NCI-H1048 (cell line): ENCODE measurements around the gene GLG1.
"Not testable (repeated sequence)": the region's sequence is repeated elsewhere in the genome, so short reads cannot be mapped to it uniquely, and the experiment has no call there.

Experiments used
- DNase-seq: peaks from one replicate; lab custom pipeline; 2025; lab: John Stamatoyannopoulos, UW

GLG1 gene

DNA sequence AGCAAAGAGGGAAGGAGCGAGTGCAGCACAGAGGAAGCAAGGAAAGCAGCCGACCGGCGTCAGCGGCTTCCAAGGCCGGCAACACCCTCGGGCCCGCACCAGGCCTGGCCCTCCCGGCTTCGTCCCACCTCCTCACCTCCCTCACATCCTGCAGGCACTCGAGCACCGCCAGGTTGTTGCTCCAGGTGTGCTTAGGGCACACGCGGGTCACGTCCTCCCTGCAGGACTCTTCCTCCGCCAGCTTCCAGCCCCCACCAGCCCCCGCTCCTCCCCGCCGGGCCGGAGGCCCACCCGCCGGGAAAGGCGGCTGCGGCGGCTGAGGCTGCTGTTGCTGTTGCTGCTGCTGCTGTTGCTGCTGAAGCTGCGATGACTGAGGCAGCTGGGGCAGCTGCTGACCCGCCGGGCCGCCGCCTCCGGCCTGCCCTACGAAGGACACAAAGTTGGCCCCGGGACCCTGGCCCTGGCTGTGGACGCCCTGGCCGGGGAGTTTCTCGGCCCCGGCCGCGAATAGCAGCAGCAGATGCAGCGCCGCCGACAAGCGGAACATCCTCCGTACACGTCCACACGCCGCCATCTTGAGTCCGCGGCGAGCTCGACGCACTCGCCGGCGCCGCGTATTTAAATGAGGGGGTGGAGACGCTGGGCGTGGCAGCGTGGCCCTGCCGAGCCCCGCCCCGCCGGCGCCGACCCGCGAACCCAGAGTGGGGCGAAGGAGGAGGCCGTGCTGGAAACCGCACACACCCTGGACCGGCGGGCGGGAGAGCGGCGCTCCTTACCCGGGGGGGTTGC, at the start of gene GLG1:
TSS of gene GLG1 (minus strand) at position 594 of the 789 bp plus-strand sequence. CDS start at position 574, 20 bp downstream.
- peak; percentile 61 for DNase-seq

DNA sequence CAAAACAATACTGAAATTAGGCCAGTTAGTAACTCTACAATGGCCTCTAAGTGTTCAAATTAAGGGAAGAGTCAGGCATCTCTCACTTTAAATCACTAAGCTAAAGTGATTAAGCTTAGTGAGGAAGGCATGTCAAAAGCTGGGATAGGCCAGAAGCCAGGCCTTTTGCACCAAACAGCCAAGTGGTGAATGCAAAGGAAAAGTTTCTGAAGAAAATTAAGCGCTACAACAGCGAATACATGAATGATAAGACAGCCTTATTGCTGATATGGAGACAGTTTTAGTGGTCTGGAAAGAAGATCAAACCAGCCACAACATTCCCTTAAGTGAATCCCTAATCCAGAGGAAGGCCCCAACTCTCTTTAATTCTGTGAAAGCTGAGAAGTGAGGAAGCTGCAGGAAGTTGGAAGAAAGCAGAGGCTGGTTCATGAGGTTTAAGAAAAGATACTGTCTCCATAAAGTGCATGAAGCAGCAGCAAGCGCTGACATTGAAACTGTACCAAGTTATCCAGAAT, 47.7 kb upstream of the GLG1 start:
- no peak for DNase-seq

DNA sequence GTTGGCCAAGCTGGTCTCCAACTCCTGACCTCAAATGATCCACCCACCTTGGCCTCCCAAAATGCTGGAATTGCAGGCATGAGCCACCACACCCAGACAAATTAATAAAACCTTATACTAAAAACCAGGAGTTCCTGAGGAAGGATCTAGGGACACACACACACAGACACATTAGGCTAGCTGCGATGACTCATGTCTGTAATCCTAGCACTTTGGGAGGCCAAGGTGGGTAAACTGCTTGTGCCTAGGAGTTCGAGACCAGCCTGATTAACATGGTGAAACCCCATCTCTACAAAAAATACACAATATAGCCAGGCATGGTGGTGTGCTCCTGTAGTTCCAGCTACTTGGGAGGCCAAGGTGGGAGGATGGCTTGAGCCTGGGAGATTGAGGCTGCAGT, 46.0 kb upstream of the GLG1 start:
- not testable (repeated sequence) for DNase-seq

DNA sequence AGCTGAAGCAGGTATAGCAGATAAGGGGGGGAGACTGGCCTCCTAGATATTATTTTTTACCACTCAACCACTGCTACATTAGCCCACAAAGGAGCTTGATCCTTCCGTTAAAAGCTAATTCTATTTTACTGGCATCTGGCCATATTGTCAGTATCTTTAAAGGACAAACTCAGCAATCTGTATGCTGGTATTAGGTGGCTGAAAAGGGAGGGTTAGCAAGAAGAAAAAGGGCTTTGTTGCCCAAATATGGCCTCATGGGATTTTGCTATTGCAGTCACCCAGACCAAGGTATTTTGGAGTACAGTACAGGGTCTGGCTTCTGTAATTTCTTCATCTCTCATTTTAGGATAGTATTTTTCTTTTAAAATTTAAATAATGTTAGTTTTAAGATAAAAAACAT, 45.3 kb upstream of the GLG1 start:
- no peak for DNase-seq

DNA sequence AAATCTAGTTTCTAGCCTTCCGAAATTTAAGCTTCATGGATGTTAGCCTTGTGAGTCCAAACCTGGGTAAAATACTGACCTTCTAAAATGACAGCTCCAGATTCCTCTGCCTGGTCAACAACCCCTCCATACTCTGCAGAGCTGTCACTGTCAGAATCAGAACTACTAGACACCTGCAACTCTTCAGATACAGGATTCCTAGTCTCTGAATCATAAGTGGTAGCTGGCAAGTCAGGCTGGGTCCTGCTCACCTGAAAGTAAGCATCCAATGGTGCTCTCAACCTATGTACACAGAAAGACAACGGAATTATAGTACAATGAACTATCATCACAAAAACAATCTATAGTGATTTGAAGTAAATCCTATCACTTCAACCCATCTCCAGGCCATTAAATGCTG, 44.9 kb upstream of the GLG1 start:
- DNase-seq: no peak

DNA sequence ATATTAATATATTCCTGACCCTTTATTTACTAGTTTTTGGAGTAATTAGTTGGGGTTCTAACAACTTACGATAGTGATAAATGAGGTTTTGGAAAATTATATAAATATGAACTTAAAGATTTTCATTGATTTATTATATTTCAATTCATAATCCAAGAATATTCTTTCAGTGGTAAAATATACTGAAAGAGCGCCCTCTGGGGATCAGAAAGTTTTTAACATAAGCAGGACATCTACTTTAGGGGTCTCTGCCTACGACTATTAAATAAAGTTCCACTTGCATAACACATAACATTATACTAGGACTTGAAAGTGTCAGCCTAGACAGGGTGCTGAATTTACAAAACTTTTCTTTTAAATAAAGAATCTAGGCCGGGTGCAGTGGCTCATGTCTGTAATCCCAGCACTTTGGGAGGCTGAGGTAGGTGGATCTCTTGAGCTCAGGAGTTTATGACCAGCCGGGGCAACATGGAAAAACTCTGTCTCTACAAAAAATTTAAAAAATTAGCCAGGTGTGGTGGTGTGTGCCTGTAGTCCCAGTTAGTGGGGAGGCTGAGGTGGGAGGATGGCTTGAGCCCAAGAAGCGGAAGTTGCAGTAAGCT, 44.2 kb upstream of the GLG1 start:
- no peak for DNase-seq

DNA sequence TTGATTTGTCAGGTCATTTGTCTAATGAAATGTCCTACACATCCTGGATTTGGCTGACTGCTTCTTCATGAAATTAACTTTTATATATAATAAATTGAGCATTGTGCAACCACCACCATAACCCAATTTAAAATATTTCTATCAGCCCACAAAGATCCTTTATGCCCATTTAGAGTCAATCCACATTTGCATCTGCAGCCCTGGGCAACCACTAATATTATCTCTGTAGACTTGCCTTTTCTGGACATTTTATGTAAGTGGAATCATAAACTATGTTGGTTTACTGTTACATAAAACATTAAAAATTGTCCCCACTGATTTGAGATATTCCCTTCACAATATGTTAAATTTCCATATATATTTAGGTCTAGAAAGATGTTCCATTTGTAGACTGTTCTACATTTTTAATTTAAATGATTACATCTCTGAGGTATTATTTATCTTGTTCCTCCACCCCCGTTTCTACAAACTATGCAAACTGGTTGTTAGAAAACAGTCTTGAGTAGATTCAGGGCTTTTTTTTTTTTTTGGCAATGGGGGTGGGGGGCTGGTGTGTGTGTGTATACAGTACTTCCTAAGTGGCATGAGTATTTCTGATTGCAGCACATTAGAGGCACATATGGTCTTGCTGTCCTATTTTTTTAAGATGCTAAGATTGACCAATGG, 43.1 kb upstream of the GLG1 start:
- DNase-seq: no peak

DNA sequence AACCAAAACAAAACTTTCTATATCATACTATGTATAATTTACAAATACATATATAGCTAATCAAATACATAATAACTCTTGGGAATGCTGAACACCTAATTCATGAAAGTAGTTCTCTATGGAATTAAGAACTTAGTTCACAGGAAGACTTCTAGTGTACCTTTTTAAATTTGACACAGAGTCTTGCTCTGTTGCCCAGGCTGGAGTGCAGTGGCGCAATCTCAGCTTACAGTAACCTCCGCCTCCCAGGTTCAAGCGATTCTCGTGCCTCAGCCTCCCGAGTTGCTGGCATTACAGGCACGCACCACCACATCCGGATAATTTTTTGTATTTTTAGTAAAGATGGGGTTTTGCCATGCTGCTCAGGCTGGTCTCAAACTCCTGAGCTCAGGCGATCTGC, 35.1 kb upstream of the GLG1 start:
- DNase-seq: no peak

DNA sequence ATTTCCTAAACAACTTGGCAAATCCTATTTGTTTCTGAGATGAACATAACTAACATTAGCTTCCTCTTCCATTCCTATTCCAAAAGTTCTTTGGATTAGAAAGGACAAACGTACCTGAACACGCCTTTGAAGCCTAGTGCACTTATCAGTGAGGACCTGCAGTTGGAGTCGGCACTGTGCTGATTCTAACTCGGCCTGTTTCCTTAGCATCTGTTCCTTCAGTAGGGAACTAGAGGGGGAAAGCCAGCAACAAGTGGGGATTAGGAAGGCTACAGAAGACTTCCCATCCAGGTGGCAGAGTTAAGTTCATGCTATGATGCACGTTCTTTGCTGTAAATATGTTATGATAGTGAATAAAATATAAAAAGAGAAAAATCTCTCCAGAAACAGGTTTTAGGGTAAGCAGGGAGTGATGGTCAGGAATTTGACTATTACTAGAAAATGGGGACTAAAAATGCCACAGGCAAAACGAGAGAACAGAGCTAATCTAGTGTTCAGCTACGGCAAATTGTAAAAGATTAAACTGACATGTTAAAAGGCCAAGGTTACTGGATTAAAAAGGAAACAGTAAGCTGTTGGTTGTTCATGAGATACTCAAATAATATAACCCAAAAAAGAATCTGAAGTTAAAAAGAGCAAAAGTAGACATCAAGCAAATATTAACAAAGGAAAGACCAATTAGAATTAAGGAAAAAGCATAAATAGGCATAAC, 31.0 kb upstream of the GLG1 start:
- no peak for DNase-seq

DNA sequence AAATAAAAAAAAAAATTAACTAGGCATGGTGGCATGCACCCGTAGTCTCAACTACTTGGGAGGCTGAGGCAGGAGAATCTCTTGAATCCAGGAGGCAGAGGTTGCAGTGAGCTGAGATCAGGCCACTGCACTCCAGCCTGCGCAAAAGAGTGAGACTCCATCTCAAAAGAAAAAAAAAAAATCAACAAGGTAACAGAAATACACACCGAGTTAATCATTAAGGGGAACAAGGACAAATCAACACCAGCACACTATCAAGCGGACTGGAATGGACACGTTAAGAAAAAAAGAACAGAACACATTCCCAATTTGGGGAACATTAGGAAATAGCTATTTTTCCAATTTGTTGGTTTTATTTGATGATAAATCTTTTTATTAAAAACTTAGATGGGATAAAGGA, 28.4 kb upstream of the GLG1 start:
- no peak for DNase-seq

DNA sequence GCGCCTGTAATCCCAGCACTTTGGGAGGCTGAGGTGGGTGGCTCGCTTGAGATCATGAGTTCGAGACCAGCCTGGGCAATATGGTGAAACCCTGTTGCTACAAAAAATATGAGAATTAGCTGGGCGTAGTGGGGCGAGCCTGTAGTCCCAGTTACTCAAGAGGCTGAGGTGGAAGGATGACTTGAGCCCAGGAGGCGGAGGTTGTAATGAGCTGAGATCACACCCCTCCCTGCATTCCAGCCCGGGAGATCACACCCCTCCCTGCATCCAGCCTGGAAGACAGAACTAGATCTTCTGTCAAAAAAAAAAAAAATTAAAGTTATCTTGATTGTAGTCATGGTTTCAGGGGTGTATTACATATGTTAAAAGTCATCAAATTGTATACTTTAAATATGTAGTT, 26.8 kb upstream of the GLG1 start:
- DNase-seq: no peak

DNA sequence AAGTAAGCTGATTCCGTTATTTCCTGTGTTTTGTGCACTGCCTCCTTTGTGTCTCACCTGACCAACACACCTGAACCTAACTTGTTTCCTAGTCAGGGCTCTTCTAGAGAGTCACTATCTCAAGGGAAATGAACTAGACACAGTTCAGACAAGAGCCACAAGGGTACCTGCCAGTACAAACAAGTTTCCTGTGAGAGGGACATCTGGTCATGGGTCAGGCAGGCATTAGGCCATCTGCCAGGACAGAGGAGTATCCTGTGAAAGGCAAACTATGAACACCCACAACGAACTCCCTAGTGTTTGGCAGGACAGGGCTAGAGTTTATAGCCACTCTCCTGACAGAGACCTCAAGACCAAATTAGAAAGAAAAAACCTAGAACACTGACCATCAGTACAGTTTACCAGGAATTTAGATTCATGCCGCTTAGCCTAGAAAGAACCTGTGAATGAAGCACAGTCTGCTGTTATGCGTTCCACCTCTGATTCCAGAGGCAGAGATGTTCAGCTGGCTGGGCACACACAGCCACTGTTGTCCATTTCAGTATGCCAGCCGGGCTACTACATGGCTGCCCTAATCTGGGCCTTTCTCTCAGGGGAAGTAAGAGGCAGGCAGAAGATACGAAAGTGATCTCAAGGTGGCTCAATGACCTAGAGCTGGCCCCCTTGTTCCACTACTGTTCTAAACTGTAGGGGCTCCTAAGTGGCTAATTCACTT, 20.7 kb upstream of the GLG1 start:
- no peak for DNase-seq

DNA sequence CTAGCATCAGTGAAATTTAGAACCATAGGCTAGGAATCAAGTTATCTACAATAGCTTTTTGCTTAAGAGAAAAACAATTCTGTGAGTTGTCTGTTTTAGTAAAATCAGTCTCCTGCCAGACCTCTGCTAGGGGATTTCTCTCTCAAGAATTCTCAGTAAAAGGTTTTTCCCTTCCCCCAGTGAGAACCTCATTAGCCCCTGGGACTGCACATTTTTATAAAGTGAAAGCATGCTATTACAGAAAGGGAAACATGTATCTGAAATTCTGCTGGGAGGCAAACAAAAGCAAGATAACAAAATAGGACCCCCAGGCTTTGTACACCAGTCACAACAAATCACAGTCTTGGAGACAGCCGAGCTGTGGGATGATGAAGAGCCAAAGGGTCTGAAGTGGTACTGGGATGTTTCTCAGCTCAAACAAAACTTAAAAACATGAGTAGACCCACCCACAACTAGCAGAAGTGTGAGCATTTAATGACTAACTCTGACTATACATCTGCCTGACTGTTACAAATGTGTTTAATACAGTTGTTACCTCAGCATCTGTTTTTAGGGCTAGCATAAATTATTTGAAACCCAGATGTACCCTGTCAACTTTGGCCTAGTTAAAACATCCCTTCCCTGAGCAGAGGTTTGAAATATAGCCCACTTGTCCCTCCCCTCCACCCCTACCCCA, 20.0 kb upstream of the GLG1 start:
- no peak for DNase-seq

DNA sequence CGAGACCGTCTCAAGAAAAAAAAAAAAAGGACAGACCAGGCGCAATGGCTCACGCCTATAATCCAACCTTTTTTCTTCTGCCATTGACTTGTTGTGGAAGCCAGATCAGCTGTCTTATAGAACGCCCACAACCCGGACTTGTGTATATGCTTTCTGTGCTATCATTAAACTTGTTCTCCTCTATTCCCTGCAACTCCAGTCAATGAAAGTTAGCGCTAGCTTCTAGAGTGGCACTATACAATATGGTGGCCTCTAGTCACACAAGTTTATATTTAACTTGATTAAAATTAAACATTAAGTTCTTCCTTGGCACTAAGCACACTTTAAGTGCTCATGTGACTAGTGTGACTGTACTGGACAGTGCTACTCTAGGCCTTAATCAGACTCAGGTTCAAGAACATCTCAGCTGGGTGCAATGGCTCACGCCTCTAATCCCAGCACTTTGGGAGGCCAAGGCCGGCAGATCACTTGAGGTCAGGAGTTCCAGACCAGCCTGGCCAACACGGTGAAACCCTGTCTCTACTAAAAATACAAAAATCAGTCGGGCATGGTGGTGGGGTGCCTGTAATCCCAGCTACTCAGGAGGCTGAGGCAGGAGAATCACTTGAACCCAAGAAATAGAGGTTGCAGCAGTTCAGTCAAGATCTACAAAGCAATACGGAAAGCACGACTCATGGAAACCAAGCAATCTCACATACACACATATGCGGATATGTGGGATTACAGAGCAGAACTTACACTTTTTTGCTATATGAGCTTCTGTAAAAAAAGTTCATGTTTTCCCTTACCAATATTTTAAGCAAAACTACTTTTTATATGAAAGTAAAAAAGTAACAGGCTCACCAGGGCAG, 18.8 kb upstream of the GLG1 start:
- no peak for DNase-seq

DNA sequence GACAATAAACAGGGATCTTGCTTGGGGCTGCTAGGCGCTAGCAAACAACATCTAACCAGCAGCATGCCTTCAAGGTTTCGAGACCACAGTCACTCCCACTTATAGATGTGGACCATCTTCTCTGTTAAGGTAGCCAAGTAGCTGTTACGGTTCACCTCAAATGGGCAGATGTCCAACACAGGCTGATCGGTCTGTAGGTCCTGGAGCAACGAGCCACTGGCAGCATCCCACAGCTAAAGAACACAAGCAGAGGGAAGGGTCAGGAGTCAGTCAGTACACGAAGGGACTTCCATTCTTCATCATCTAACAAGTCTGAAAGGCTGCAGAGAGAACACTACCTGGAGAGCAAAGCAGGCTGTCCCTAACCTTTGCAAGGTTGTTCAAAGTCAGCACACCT, 16.9 kb upstream of the GLG1 start:
- no peak for DNase-seq

DNA sequence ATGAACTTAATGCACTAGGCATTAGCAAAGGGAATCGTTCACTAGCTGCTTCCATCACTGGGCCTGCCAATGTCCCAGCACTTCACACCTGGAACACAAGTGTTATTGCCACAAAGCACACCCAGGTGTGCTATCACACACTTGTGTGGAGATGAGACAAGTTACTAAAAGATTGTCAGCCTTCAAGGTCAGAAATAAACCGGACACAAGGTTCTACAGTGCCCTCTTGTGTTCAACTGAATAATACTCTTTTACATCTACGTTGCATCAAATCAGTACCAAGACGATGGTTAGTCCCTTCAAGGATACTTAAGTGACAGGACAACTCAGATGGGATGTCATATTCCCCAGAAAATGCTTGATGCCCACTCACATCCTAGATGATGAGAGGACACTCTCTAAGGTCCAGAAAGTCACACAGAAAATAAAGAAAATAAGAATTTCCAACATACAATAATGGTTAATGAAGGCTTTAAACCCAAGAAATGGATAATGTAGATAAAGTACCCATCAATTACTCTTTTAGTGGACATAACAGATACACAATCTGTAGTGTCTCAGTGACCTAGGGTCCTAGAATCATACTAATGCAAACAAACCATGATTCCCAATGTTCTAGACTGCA, 16.4 kb upstream of the GLG1 start:
- DNase-seq: no peak

DNA sequence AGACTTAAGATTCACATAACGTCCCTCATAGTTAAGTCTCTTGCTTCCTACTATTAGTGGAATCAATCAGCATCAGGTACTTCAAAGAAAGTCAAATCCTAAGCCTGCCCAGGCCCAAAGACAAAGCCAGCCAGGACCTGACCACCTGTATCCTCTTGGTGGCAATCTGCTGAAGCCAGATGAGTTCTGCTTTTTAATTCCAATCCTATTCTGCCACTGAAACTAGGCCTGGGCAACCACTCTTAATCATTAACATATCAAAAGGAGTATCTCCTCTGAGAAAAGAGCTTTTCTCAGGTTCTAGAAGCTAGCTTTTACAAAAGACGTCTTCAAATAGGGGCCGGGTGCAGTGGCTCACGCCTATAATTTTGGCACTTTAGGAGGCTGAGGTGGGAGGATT, 15.1 kb upstream of the GLG1 start:
- no peak for DNase-seq

DNA sequence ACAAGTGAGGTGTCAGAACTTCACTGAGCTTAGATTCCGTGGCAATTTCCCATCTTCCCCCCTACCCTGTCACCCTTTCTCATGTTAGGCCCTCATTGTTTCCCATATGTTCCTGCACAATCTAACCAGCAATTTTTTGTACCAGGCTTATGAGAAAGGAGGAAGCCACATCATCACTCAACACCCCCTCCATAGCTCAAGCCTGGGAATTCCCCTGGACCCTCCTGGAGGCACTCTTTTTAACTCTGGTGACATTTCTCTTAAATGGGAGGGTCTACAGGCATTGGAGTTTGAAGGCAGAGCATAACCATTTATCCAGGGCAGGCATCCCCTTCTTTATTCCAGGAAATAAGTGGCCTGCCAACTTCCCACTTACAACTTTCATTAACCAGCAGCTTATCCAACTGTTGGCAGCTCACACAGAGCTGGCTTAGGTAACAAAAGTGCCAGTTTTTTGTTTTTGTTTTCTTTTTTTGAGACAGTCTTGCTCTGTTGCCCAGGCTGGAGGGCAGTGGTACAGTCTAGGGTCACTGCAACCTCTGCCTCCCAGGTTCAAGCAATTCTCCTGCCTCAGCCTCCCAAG, 10.4 kb upstream of the GLG1 start:
- DNase-seq: no peak

DNA sequence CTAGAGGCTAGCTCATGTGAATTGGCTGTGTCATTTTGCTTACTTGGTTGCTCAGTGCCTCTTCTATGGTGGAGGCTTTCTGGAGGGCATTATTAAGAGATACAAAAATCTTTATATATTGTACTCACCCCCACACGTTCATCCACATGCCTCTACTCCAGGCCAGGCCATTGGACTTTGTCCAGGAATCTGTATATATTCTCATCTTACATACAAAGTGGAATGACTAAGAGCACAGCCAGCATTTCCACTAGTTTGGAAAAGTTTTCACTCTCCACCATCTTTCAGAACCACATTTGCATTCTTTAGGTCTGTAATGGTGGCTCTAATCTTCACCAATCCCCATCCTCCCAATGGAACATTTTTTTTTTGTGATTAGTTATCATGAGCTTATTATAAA, 4.8 kb upstream of the GLG1 start:
- no peak for DNase-seq
